SK-N-SH (cell line): ENCODE measurements around the gene EFHC1.

Experiments used
- EP300 ChIP-seq, 2 experiments: IDR thresholded peaks; 2 replicates each; pipeline versions ENCODE4 v1.4.0 to v1.6.1; 2012; ENCODE audit warnings: borderline replicate concordance in 1 of 2, low read depth in 1 of 2, low read length in 1 of 2
- FOXM1 ChIP-seq: IDR thresholded peaks from 2 replicates; pipeline ENCODE4 v1.4.0; 2012; ENCODE audit warnings: low read depth, mild to moderate bottlenecking
- MAX ChIP-seq: IDR thresholded peaks from 2 replicates; pipeline ENCODE4 v1.4.0; 2012; ENCODE audit warnings: low read depth
- NFIC ChIP-seq: IDR thresholded peaks from 2 replicates; pipeline ENCODE4 v1.4.0; 2012; ENCODE audit warnings: borderline replicate concordance
- RAD21 ChIP-seq: IDR thresholded peaks from 2 replicates; pipeline ENCODE4 v1.6.1; 2012; ENCODE audit warnings: mild to moderate bottlenecking, low read length
- SIN3A ChIP-seq: IDR thresholded peaks from 2 replicates; pipeline ENCODE4 v1.6.1; 2012; ENCODE audit warnings: low read depth, mild to moderate bottlenecking, low read length, moderate library complexity, borderline replicate concordance
- TAF1 ChIP-seq: IDR thresholded peaks from 2 replicates; pipeline ENCODE4 v1.6.1; 2012; ENCODE audit warnings: low read depth, mild to moderate bottlenecking, low read length, moderate library complexity, borderline replicate concordance
- TF ChIP-seq, protein P1 (sequence below): fragments of 200-600 bp; sonication (generic); IDR thresholded peaks from 2 replicates; pipeline ENCODE4 v1.6.1; 2017; ENCODE audit warnings: antibody characterized with exemption, mild to moderate bottlenecking, moderate library complexity

GRCh38 chr6:52541135-52541534 is 121.0 kb downstream of the EFHC1 start:
- TF ChIP-seq, protein P1, sequence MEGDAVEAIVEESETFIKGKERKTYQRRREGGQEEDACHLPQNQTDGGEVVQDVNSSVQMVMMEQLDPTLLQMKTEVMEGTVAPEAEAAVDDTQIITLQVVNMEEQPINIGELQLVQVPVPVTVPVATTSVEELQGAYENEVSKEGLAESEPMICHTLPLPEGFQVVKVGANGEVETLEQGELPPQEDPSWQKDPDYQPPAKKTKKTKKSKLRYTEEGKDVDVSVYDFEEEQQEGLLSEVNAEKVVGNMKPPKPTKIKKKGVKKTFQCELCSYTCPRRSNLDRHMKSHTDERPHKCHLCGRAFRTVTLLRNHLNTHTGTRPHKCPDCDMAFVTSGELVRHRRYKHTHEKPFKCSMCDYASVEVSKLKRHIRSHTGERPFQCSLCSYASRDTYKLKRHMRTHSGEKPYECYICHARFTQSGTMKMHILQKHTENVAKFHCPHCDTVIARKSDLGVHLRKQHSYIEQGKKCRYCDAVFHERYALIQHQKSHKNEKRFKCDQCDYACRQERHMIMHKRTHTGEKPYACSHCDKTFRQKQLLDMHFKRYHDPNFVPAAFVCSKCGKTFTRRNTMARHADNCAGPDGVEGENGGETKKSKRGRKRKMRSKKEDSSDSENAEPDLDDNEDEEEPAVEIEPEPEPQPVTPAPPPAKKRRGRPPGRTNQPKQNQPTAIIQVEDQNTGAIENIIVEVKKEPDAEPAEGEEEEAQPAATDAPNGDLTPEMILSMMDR = no peak
- TF ChIP-seq TAF1 (no peak), RAD21 (no peak), SIN3A (no peak), MAX (no peak), FOXM1 (no peak), EP300 (IDR thresholded peaks at IDR 0.05; ENCODE audit: borderline replicate concordance in 1 of 2, low read depth in 1 of 2, low read length in 1 of 2) (no peak), NFIC (no peak)
